Measurements from ENCODE around the gene TSHZ3. TPM values are rescaled to one million over a fixed set of nuclear protein-coding genes. Genes with fewer than 3 reads are reported as not detected.

Gene TSHZ3
- polyA plus RNA-seq, 1 donor from 2014 or later: 2.4 TPM

GRCh38 chr19:31276831-31277230, 72.4 kb downstream of the TSHZ3 start:
- Histone ChIP-seq H3F3A (ENCODE audit: insufficient read depth, low read length, poor library complexity, severe bottlenecking) (no peaks in the 10 kb centered on the region), H3K27me3 (ENCODE audit: insufficient read depth, low read depth, low read length) (no peaks in the 10 kb centered on the region), H3K79me2 (replicated peaks; ENCODE audit: insufficient read depth, low read length) (no peaks in the 10 kb centered on the region), H3K9me2 (ENCODE audit: insufficient read depth, low read length) (no peaks in the 10 kb centered on the region), H3K9me3 (ENCODE audit: low read length) (no peaks in the 10 kb centered on the region), H3K36me3 (ENCODE audit: insufficient read depth, low read length) (no peaks in the 10 kb centered on the region), H3K4me3 (ENCODE audit: low read length) (no peak overlapping the region), H3K4me2 (ENCODE audit: low read length) (no peak overlapping the region), H4K20me1 (ENCODE audit: insufficient read depth) (no peaks in the 10 kb centered on the region), H3K27ac (ENCODE audit: low read length) (no peak overlapping the region), H3K9ac (ENCODE audit: low read length) (no peak overlapping the region), H2AFZ (ENCODE audit: low read depth, low read length) (no peak overlapping the region)
- TF ChIP-seq EP300 (conservative IDR thresholded peaks at IDR 0.05; ENCODE audit: poor library complexity, severe bottlenecking): no peak
- TF ChIP-seq POLR2AphosphoS5 (IDR thresholded peaks at IDR 0.05): no peak
- no peak for TF ChIP-seq TAF1 (IDR thresholded peaks at IDR 0.05; ENCODE audit: low read depth)
- no peak for TF ChIP-seq EZH2 (IDR thresholded peaks at IDR 0.05; ENCODE audit: borderline replicate concordance, insufficient read depth, low read length, poor library complexity, severe bottlenecking)
- TF ChIP-seq MXI1 (conservative IDR thresholded peaks at IDR 0.05; ENCODE audit: poor library complexity, severe bottlenecking): no peak
- TF ChIP-seq SMC3 (conservative IDR thresholded peaks at IDR 0.05; ENCODE audit: poor library complexity): no peak
- TF ChIP-seq CTCF (IDR thresholded peaks at IDR 0.05; ENCODE audit: poor library complexity, severe bottlenecking): no peak
- TF ChIP-seq RAD21 (conservative IDR thresholded peaks at IDR 0.05): no peak
- no peak for TF ChIP-seq REST (IDR thresholded peaks at IDR 0.05; ENCODE audit: borderline replicate concordance)

GRCh38 chr19:31275068-31275334, 74.2 kb downstream of the TSHZ3 start:
- Histone ChIP-seq H3K79me2 (replicated peaks; ENCODE audit: insufficient read depth, low read length) (no peaks in the 10 kb centered on the region), H3F3A (ENCODE audit: insufficient read depth, low read length, poor library complexity, severe bottlenecking) (no peaks in the 10 kb centered on the region), H4K20me1 (ENCODE audit: insufficient read depth) (no peaks in the 10 kb centered on the region), H3K9ac (ENCODE audit: low read length) (no peak overlapping the region), H2AFZ (ENCODE audit: low read depth, low read length) (no peak overlapping the region), H3K27me3 (ENCODE audit: insufficient read depth, low read depth, low read length) (no peaks in the 10 kb centered on the region), H3K4me2 (ENCODE audit: low read length) (peak overlapping the region; percentile 12), H3K9me3 (ENCODE audit: low read length) (no peaks in the 10 kb centered on the region), H3K36me3 (ENCODE audit: insufficient read depth, low read length) (no peaks in the 10 kb centered on the region), H3K27ac (ENCODE audit: low read length) (no peak overlapping the region), H3K4me3 (ENCODE audit: low read length) (peak overlapping the region; percentile 33), H3K9me2 (ENCODE audit: insufficient read depth, low read length) (no peaks in the 10 kb centered on the region)
- TF ChIP-seq EP300 (conservative IDR thresholded peaks at IDR 0.05; ENCODE audit: poor library complexity, severe bottlenecking): peak; percentile 81
- TF ChIP-seq POLR2AphosphoS5 (IDR thresholded peaks at IDR 0.05): peak; percentile 77
- TF ChIP-seq EZH2 (IDR thresholded peaks at IDR 0.05; ENCODE audit: borderline replicate concordance, insufficient read depth, low read length, poor library complexity, severe bottlenecking): no peak
- TF ChIP-seq REST (IDR thresholded peaks at IDR 0.05; ENCODE audit: borderline replicate concordance): peak; percentile 36
